ENCODE results near the gene ZNF627.
"Not testable (repeated sequence)": the region's sequence is repeated elsewhere in the genome, so short reads cannot be mapped to it uniquely, and the experiment has no call there.

ZNF627 gene

DNA sequence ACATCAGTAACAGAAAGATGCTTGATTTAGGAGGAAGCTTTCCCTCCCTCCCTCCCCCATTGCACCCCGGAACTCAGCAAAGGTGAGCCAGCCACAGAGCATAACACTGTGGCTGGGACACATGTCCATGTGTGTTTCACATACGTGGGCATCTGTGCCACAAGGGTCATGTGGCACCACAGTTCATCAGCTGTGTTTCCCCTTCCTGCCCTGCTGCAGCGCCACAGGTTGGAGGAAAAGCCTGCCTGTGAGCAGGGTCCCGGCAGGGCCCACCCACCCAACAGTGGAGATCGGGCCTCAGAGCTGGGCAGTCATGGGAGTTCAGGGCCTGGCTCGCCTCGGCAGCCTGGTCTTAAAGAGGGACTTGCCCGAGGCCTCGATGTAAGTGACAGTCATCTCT, 22.6 kb upstream of the ZNF627 start:
- DNase-seq (ENCODE audit: low read depth, low spot score): no peak

- DNase-seq (ENCODE audit: low read depth, low spot score): no peak
Measured at GRCh38 chr19:11576227-11576626, 21.1 kb upstream of the ZNF627 start.

- no peak for DNase-seq (ENCODE audit: low read depth, low spot score)
Measured at GRCh38 chr19:11577451-11578257, 19.6 kb upstream of the ZNF627 start, which contains the start of gene ACP5. ACP5 (minus strand) TSS chr19:11577645; CDS start chr19:11577317, 328 bp downstream.

GRCh38 chr19:11578258-11579142, 18.8 kb upstream of the ZNF627 start:
- DNase-seq (ENCODE audit: low read depth, low spot score): no peak

DNA sequence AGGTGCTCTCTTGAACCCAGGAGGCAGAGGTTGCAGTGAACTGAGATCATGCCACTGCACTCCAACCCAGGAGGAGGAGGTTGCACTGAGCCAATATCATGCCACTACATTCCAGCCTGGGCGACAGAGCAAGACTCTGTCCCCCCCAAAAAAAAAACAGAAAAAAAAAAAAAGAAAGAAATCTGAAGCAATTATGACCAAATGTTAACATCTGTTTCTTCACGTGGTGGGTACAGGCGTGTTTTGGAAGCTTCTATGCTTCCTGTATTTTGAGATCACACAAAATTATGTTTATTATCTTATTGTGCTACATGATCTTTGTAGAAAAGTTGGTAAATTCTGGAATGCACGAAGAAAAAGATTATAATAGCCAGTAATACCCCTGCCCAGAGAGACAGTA, 17.2 kb upstream of the ZNF627 start:
- no peak for DNase-seq (ENCODE audit: low read depth, low spot score)

DNA sequence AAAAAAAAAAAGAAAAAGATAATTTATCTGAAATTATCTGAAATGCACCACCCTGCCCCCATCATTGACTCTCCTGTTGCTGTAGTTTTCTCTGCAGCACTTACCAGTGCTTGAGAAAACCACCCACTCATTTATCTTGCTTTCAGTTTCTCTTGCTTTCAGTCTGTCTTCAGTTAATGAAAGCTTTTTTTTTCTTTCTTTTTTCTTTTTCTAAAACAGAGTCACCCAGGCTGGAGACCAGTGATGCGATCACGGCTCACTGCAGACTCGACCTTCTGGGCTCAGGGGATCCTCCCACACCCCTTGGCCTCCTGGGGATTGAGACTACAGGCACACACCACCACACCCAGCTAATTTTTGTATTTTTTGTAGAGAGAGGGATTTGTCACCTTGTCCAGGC, 15.5 kb upstream of the ZNF627 start:
- DNase-seq (ENCODE audit: low read depth, low spot score): no peak

- DNase-seq (ENCODE audit: low read depth, low spot score): no peak
Measured at GRCh38 chr19:11586331-11586730, 11.0 kb upstream of the ZNF627 start.

DNA sequence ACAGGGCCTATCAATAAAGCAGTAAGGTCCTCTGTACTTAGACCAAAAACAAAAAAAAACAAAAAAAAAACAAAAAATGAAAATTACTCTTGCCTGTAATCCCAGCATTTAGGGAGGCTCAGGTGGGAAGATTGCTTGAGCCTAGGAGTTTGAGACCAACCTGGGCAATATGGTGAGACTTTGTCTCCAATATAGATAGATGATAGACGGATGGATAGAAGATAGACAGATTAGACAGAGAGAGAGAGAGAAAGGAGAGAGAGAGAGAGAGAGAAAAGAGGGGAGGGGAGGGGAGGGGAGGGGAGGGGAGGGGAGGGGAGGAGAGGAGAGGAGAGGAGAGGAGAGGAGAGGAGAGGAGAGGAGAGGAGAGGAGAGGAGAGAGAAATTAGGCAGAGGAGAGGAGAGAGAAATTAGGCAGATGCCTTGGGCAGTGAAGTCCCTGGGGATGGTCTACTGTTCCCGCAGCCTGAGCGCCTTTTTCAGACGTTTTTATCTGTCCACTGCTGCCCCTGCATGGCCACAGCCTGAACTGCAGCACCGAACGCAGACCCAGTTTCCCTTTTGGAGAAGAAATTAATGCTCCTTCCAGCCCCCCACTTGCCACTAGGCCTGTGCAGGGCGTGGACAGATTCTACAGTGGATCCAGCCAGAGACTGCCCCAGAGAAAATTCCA, 9.8 kb upstream of the ZNF627 start:
- peak; percentile 79 for DNase-seq (ENCODE audit: low read depth, low spot score)

GRCh38 chr19:11587975-11588631, 9.2 kb upstream of the ZNF627 start:
- DNase-seq (ENCODE audit: low read depth, low spot score): no peak

- DNase-seq (ENCODE audit: low read depth, low spot score): no peak
Measured at GRCh38 chr19:11594084-11594483, 3.2 kb upstream of the ZNF627 start.

- no peak for DNase-seq (ENCODE audit: low read depth, low spot score)
Measured at GRCh38 chr19:11596156-11596555, 1.1 kb upstream of the ZNF627 start.

DNA sequence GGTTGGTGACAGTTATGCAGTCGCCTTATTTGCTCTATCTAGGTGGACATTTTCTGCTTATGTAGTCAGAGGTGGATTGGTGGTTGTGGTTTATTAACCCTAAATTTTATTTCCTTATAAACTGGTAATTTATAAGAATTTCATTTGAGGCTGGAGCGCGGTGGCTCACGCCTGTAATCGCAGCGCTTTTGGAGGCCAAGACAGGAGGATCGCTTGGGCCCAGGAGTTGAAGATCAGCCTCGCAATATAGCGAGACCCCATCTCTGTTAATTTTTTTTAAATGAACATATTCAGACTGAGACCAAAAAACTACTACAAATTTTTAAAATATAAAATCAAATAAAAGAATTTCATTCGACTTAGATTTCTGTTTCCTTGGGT, 810 bp downstream of the ZNF627 start:
- DNase-seq (ENCODE audit: low read depth, low spot score): no peak

DNA sequence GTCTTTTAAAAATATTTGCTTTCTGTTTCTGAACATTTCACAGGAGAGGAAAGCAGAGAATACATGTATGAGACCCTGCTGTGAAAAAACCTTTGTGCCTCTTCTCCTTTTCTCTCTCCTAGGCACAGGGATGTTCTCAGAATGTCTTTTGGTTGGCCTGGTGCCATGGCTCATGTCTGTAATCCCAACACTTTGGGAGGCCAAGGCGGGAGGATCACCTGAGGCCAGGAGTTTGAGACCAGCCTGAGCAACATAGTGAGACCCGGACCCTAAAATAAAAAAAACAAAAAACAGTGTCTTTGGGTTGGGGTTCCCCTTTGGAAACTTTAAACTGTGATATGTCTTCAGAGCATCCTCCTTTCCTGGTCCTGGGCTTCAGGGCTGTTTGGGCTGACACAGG, 1.5 kb downstream of the ZNF627 start:
- DNase-seq (ENCODE audit: low read depth, low spot score): no peak

GRCh38 chr19:11599704-11600103, 2.4 kb downstream of the ZNF627 start:
- DNase-seq (ENCODE audit: low read depth, low spot score): not testable (repeated sequence)

GRCh38 chr19:11606484-11606883, 9.2 kb downstream of the ZNF627 start:
- no peak for DNase-seq (ENCODE audit: low read depth, low spot score)

- no peak for DNase-seq (ENCODE audit: low read depth, low spot score)
Measured at GRCh38 chr19:11611730-11612129, 14.4 kb downstream of the ZNF627 start.

DNA sequence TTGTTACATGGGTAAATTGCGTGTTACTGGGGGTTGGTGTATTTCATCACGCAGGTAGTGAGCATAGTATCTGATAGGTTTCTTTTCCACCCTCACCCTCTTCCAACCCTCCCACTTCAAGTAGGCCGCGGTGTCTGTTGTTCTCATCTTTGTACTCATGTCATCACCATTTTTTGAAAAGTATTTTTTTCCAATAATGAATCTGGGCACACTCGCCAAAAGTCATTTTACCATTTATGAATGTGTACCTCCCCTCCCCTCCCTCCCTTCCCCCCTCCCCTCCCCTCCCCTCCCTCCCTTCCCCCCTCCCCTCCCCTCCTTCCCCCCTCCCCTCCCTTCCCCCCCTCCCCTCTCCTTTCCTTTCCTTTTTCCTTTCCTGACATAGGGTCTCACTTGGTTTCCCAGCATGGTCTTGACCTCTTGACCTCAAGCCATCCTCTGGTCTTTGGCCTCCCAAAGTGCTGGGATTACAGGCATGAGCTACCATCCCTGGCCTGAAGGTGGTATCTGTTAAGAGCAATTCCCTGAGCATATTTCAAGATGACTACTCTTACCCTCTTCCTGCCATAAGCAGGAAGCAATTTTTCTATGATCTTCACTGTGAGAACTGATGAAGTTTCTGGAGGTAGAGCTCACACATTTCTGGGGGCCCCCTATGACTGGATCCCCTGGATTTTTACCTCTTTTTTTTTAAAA, 15.7 kb downstream of the ZNF627 start:
- no peak for DNase-seq (ENCODE audit: low read depth, low spot score)

GRCh38 chr19:11617180-11618062, 20.1 kb downstream of the ZNF627 start:
- peak; percentile 13 for DNase-seq (ENCODE audit: low read depth, low spot score)

GRCh38 chr19:11620553-11620952, 23.3 kb downstream of the ZNF627 start:
- no peak for DNase-seq (ENCODE audit: low read depth, low spot score)

- not testable (repeated sequence) for DNase-seq (ENCODE audit: low read depth, low spot score)
Measured at GRCh38 chr19:11622401-11622800, 25.1 kb downstream of the ZNF627 start.
